Measurements from ENCODE around the gene GMDS.

DNA sequence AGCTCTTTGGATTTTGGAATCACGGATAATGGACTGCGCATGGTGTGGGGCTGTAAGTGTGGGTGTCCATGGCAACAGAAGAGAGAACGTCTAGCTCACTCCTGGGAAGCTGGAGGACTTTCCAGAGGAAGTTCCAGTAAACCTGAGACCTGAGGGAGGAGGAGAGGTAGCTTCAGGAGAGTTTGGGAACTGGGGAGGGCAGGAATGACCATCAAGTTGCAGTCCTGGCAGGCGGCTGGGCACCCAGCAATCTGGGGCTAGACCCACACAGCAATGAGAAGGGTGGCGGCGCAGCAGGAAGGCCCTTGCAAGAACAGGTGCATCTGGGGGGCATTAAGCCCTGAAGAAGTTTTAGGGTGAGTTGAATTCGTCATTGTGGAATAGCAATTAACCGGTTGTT lies 539.8 kb downstream of the GMDS start:
- TF ChIP-seq CTCF (conservative IDR thresholded peaks at IDR 0.05 in 1 of 2, IDR thresholded peaks at IDR 0.05 in 1 of 2; ENCODE audit: extremely low read depth in 1 of 2, insufficient read depth in 1 of 2, low read depth in 1 of 2, low read length in 2 of 2): no peak
- no peak for TF ChIP-seq EZH2 (IDR thresholded peaks at IDR 0.05; ENCODE audit: borderline replicate concordance, low read length)
